Subcutaneous adipose tissue (tissue), 4 donors: ENCODE results near the gene CASP9. TPM values are rescaled to one million over a fixed set of nuclear protein-coding genes. Genes with fewer than 3 reads are reported as not detected.

Experiments used
- CTCF ChIP-seq: fragments of 450-650 bp; IDR thresholded peaks from one replicate; pipeline ENCODE4 v1.5.1; 2016; ENCODE audit warnings: low read depth, mild to moderate bottlenecking, control low read depth, antibody characterized with exemption, moderate library complexity
- total RNA-seq, 4 donors: library from RNA; depleted of rRNA; stranded (reverse); fragments of >200 nt; gene quantifications; one replicate each; pipeline ENCODE4 v1.1.0, GENCODE V29; 2016

The CASP9 gene
- total RNA-seq, 4 donors from 2014 or later = 10.1 to 12.1 (median 10.3) TPM

DNA sequence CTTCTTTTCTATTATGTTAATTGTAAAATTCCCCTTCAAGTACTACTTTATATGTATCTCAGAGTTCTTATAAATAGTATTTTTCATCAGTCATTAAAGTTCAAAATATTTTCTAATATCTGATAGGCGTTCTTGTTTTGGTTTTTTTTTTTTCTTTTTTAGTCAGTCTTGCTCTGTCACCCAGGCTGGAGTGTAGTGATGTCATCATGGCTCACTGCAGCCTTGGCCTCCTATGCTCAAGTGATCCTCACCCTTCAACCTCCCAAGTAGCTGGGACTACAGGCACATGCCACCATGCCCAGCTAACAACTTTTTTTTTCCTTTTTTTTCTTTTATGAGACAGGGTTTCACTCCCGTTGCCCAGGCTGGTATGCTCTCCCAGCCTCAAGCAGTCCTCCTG, 33.6 kb upstream of the CASP9 start:
- TF ChIP-seq CTCF = no peak

DNA sequence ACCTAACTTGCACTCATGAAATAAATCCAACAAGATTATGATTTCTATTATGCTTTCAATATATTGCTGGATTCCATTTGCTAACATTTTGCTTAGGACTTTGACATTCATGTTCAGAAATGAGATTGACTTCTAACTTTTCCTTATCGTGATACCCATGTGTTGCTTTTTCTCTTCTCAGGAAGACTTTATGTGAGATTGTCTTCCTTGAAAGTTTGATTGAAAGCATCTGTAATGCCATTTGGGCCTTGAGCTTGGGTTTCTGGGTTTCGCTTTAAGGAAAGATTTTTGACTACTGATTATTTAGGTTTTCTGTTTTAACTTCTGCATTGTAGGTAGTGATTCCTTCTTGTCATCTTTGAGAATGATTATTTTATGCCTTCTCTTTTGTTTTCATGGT, 33.0 kb upstream of the CASP9 start:
- TF ChIP-seq CTCF = no peak

- no peak for TF ChIP-seq CTCF
Observed at GRCh38 chr1:15550573-15550972, 26.6 kb upstream of the CASP9 start.

DNA sequence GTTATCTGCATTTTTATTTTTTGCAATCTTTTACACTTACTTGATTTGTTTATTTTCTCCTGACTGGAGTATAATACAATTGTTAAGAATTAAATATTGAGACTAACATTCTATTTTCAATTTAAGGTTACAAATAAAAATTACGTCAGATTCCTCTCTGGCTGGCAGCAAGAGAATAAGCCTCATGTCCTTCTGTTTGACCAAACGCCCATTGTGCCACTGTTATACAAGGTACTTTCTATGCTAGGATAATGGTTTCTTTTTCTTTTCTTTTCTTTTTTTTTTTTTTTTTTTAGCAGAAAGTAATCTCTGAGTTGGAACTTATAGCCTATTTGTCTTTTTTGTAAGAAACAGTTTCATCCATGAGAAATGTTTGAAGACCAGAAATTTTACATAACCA, 22.6 kb upstream of the CASP9 start:
- TF ChIP-seq CTCF = no peak

GRCh38 chr1:15543589-15544568, 19.9 kb upstream of the CASP9 start:
- TF ChIP-seq CTCF = no peak

DNA sequence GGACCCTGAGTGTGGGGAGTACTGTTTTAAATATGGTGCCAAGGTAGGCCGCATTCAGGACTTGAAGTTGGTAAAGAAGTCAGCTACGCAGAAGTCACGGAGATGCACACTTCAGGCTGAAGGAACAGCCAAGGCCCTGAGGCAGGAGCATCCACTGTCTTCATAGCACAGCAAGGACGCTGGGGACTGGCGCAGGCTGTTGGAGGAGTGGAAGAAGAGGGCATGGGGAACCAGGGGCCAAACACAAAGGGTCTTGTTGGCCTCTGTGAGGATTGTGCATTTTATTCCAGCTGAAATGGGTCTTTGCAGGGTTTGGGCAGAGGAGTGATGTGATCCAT, 19.2 kb upstream of the CASP9 start:
- no peak for TF ChIP-seq CTCF

DNA sequence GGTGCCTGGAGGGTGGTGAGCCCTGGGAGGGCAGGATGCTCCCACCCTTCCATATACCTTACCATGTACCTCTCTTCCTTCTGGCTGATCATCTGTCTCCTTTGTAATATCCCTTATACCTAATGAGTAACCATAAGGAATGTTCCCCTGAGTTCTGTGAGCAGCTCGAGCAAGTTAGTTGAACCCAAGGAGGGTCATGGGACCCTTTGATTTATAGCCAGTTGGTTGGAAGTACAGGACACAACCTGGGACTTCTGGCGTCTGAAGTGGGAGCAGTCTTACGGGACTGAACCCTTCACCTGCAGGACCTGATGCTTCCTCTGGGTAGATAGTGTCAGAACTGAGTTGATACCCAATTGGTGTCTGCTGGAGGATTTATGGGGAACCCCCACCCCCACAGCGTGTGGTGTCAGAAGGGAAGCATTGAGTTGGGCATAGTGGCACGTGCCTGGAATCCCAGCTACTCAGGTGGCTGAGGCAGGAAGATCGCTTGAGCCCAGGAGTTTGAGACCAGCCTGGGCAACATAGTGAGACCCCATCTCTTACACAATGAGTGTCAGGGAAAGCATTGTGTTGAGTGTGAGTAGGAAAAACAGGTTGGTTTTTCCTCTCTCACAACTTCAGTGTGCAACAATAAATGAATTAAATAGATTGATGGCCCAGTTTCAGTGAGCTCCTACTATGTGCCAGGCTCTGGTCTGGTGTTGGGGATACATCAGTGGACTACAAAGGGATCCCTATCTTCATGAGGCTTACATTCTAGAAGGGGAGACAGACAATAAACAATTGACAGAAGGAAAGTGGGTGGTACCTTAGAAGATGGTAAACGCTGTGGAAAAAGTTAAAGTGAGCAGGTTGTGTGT, 18.6 kb upstream of the CASP9 start:
- TF ChIP-seq CTCF = no peak
